ENCODE data around the gene GPHN. TPM values are rescaled to one million over a fixed set of nuclear protein-coding genes. Genes with fewer than 3 reads are reported as not detected.
A peak's percentile ranks its signal among the peaks of the same experiment; 100 is the strongest.

GPHN gene
- total and polyA plus RNA-seq, 2 of the 4 experiments (the other 2 are of a cell fraction), result 8.0 to 8.1 TPM

DNA sequence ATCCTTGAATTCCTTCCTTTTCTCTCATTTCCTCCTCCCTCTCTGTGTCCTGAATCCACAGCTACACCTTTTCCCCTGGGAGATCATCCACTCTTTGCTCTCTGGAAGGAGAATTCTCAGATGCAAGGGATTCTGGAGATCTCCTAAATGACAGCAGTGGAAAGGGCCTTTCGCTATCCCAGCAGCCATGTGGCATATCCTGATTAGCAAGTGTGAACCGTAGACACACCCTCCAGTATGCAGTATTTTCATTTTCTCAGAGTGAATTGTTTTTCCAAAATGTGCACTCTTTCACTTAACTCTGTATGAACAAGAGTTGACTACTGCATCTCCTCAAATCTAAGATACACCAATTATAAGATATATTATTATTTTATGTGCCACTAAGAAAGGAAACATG, 687.3 kb downstream of the GPHN start:
- intact Hi-C loops (cut with micrococcal nuclease), result no loop called here
- peaks cover 5% of the 10 kb centered on the region for H3K4me1 ChIP-seq (ENCODE audit: control insufficient read depth, insufficient read depth, low read length)
- ATAC-seq (ENCODE audit: low read depth) (no peak), DNase-seq (no peak)
- TF ChIP-seq, protein P1, sequence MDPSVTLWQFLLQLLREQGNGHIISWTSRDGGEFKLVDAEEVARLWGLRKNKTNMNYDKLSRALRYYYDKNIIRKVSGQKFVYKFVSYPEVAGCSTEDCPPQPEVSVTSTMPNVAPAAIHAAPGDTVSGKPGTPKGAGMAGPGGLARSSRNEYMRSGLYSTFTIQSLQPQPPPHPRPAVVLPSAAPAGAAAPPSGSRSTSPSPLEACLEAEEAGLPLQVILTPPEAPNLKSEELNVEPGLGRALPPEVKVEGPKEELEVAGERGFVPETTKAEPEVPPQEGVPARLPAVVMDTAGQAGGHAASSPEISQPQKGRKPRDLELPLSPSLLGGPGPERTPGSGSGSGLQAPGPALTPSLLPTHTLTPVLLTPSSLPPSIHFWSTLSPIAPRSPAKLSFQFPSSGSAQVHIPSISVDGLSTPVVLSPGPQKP (IDR thresholded peaks at IDR 0.05; ENCODE audit: borderline replicate concordance, low read depth, low read length), result no peak
- no peak for TF ChIP-seq SMC3 (IDR thresholded peaks at IDR 0.05; ENCODE audit: low read depth, low read length)
- TF ChIP-seq, protein P2, sequence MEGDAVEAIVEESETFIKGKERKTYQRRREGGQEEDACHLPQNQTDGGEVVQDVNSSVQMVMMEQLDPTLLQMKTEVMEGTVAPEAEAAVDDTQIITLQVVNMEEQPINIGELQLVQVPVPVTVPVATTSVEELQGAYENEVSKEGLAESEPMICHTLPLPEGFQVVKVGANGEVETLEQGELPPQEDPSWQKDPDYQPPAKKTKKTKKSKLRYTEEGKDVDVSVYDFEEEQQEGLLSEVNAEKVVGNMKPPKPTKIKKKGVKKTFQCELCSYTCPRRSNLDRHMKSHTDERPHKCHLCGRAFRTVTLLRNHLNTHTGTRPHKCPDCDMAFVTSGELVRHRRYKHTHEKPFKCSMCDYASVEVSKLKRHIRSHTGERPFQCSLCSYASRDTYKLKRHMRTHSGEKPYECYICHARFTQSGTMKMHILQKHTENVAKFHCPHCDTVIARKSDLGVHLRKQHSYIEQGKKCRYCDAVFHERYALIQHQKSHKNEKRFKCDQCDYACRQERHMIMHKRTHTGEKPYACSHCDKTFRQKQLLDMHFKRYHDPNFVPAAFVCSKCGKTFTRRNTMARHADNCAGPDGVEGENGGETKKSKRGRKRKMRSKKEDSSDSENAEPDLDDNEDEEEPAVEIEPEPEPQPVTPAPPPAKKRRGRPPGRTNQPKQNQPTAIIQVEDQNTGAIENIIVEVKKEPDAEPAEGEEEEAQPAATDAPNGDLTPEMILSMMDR (conservative IDR thresholded peaks at IDR 0.05; ENCODE audit: low read depth, low read length), result no peak
- TF ChIP-seq POLR2A (IDR thresholded peaks at IDR 0.05; ENCODE audit: low read depth, low read length), result no peak
- TF ChIP-seq NFE2L2 (IDR thresholded peaks at IDR 0.05; ENCODE audit: low read depth, low read length), result no peak
- TF ChIP-seq RFX5 (IDR thresholded peaks at IDR 0.05; ENCODE audit: low read depth, low read length), result no peak
- TF ChIP-seq MAZ (IDR thresholded peaks at IDR 0.05; ENCODE audit: borderline replicate concordance, low read depth, low read length), result no peak
- TF ChIP-seq RAD21 (IDR thresholded peaks at IDR 0.05; ENCODE audit: low read length), result no peak
- TF ChIP-seq MAFK (IDR thresholded peaks at IDR 0.05; ENCODE audit: low read depth, low read length), result no peak
- TF ChIP-seq CHD1 (IDR thresholded peaks at IDR 0.05; ENCODE audit: low read depth, low read length), result no peak
- no peak for TF ChIP-seq FOS (IDR thresholded peaks at IDR 0.05; ENCODE audit: low read depth, low read length)
- TF ChIP-seq RCOR1 (IDR thresholded peaks at IDR 0.05; ENCODE audit: insufficient replicate concordance, low read length), result no peak
- no peak overlapping the region for H3K9ac ChIP-seq (ENCODE audit: low read depth, low read length)
- BruUV-seq (replicated peaks), result no TSS peak
- H2BK5ac ChIP-seq (ENCODE audit: low read depth, low read length, poor library complexity, severe bottlenecking), result no peak overlapping the region
- H4K91ac ChIP-seq (ENCODE audit: insufficient read depth, low read depth, low read length), result no peak overlapping the region
- H3K18ac ChIP-seq (ENCODE audit: low read depth, low read length), result no peak overlapping the region
- H2AFZ ChIP-seq (replicated peaks; ENCODE audit: low read length, poor library complexity), result peak overlapping the region; percentile 41
- H3K14ac ChIP-seq (replicated peaks; ENCODE audit: low read depth, low read length), result no peak overlapping the region
- H3K4ac ChIP-seq (ENCODE audit: low read depth, low read length), result no peak overlapping the region
- H3K79me1 ChIP-seq (ENCODE audit: low read depth in 1 of 2, low read length in 2 of 2), result no peaks in the 10 kb centered on the region
- H2BK120ac ChIP-seq (ENCODE audit: low read depth, low read length), result no peak overlapping the region
- CTCF ChIA-PET, result no interaction called here
- H4K8ac ChIP-seq (ENCODE audit: low read depth in 2 of 2, low read length in 2 of 2), result no peak overlapping the region
- no peaks in the 10 kb centered on the region for H3K9me3 ChIP-seq (ENCODE audit: control insufficient read depth, insufficient read depth, low read length)
- H3K9me1 ChIP-seq (ENCODE audit: insufficient read depth, low read length), result no peaks in the 10 kb centered on the region
- H2AK9ac ChIP-seq (replicated peaks; ENCODE audit: low read depth, low read length, poor library complexity), result no peak overlapping the region
- in situ Hi-C loops (cut with MboI; ENCODE audit: low sequenced_read_pairs), result no loop called here
- no peak overlapping the region for H2BK20ac ChIP-seq (ENCODE audit: low read depth, low read length)
- no peak overlapping the region for H3K4me2 ChIP-seq (ENCODE audit: low read depth, low read length)
- no peak overlapping the region for H2BK15ac ChIP-seq (ENCODE audit: low read depth, low read length)
- no peak overlapping the region for H3K27ac ChIP-seq (ENCODE audit: insufficient read depth, low read length)
- H3K23ac ChIP-seq (ENCODE audit: low read depth, low read length), result no peak overlapping the region
- no peak overlapping the region for H4K5ac ChIP-seq (ENCODE audit: low read depth, low read length)
- H3K27me3 ChIP-seq (ENCODE audit: control insufficient read depth, insufficient read depth, low read length), result no peaks in the 10 kb centered on the region
- no peak overlapping the region for H3K4me3 ChIP-seq (ENCODE audit: insufficient read depth, low read depth, low read length)
- POLR2A ChIA-PET (ENCODE audit: unreplicated experiment), result no interaction called here
- 100% methylated on average over 1 of the region's 2 CpGs; no CpG with 5 or more reads in 1 of the 2 experiments for WGBS, 2 experiments (ENCODE audit: extremely low coverage in 2 of 2, insufficient read length in 1 of 2)
- H3K36me3 ChIP-seq (ENCODE audit: control insufficient read depth, insufficient read depth, low read length), result no peaks in the 10 kb centered on the region
- no peaks in the 10 kb centered on the region for H4K20me1 ChIP-seq (ENCODE audit: insufficient read depth, low read length)
- no peak overlapping the region for H2AK5ac ChIP-seq (ENCODE audit: low read depth, low read length)
- H3K56ac ChIP-seq (ENCODE audit: extremely low read depth, insufficient read depth, low read length), result no peak overlapping the region
- dilution Hi-C loops (cut with HindIII; ENCODE audit: low sequenced_read_pairs, unreplicated experiment), result no loop called here
